ENCODE results near the gene PLCD4. TPM values are rescaled to one million over a fixed set of nuclear protein-coding genes. Genes with fewer than 3 reads are reported as not detected.

Gene PLCD4
- total RNA-seq, 1 donor from 2014 or later = 9.9 TPM

DNA sequence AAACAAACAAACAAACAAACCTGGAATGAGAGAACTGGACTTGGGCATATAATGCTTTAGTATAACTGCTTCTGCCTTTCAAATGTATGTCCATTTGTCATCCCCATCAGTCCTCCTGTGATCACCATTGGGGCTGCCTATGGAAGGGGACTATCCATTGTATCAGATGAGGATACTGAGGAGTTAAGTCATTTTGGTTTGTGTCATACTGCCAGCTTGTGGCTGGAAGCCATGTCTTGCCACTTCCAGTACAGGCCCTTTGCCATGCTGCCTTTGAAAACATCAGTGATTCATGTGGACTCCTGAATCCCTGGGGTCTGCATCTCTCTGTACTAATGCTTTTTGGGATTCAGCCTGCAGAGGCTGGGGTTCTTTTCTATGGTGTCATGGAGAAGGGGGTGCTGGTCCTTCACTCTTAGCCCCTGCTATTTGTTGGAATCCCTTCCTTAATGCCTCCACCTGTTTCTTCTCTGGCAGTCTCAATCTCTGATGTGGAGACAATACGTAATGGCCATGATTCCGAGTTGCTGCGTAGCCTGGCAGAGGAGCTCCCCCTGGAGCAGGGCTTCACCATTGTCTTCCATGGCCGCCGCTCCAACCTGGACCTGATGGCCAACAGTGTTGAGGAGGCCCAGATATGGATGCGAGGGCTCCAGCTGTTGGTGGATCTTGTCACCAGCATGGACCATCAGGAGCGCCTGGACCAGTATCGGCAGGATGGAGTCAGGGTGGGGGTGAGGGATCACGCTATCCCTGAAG is 10.6 kb downstream of the PLCD4 start:
- peak; percentile 28 for DNase-seq (ENCODE audit: low read depth)

GRCh38 chr2:218621007-218621406 is 13.3 kb downstream of the PLCD4 start:
- no peak for DNase-seq (ENCODE audit: low read depth)

DNA sequence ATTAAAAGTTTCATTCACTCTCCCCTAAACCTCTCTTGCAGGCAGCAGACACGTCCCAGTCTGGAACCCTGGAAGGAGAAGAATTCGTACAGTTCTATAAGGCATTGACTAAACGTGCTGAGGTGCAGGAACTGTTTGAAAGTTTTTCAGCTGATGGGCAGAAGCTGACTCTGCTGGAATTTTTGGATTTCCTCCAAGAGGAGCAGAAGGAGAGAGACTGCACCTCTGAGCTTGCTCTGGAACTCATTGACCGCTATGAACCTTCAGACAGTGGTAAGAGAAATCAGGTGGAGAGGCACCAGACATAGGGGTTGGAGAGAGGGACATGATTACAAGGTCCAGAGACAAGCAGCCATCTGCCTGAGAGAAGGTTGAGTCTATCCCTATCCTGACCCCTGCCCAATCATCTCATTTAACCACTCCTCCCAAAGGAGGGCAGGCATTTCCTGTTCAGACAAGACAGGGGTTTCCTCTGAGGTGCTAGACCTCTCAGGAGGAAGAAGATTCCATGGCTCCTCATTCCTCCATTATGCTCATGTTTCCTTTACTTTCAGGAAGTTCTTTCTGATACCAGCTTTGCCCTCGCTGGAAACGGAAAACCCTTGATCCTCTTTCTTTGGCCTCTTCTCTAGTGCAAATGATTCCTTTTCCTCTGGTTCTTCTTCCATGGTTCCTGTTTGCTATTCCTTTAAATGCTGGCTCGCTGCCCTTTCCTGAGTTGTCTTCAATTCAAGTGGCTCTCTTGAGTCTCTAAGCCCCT is 15.1 kb downstream of the PLCD4 start:
- DNase-seq (ENCODE audit: low read depth) = no peak

DNA sequence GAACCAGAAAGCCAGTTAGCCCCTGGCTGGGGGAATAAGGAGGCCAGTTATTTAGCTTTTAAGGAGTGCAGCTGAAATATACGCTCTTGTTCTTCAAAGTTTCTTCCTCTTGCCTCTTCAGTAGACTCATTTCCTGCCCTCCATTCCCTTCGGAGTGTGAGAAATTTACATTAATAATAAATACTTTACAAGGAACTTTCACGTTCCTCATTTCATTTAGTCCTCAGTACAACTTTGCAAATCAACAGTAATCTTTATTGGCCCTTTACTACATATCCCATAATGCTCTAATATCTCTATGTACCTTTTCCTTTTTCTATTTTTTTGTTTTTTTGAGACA is 15.6 kb downstream of the PLCD4 start:
- no peak for DNase-seq (ENCODE audit: low read depth)

- DNase-seq (ENCODE audit: low read depth) = no peak
These were observed 18.7 kb downstream of the PLCD4 start for GRCh38 chr2:218626369-218626768.

DNA sequence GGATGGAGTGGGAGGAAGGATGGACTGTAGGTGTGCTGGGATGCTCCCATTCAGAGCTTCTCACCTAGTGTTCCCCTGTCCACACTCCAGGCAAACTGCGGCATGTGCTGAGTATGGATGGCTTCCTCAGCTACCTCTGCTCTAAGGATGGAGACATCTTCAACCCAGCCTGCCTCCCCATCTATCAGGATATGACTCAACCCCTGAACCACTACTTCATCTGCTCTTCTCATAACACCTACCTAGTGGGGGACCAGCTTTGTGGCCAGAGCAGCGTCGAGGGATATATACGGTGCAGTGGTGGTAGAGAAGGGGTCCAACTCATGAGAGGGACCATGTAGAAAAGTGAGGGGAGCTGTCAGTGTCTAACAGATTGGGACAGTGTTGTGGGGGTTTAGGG is 20.2 kb downstream of the PLCD4 start:
- no peak for DNase-seq (ENCODE audit: low read depth)

DNA sequence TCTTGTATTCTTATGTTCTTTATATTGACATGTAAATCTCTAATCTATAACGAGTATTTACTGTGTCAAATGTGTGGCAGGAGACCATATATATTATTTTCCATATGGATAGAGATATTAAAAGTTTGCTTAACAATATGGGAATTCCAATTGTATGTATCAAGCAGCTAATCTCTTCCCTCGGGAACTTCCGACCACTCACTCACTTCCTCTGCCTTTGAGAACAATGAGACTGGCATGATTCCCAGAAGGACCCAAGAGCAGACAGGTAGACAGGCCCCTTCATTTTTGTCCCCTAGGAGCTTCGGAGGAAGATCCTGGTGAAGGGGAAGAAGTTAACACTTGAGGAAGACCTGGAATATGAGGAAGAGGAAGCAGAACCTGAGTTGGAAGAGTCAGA is 24.1 kb downstream of the PLCD4 start:
- no peak for DNase-seq (ENCODE audit: low read depth)

DNA sequence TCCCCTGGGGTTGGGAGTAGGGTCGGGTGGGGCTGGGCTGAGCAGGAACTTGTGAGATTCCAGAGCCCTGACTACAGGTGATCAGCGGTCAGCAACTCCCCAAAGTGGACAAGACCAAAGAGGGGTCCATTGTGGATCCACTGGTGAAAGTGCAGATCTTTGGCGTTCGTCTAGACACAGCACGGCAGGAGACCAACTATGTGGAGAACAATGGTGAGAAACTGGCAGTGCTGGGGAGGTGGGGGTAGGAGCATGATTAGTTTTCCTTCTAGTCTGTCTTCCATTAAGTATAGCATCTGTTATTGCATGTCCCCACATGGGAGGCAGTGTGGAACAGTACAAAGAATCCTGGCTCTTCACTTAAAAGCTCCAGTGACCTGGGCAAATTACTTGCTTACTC is 28.0 kb downstream of the PLCD4 start:
- DNase-seq (ENCODE audit: low read depth) = no peak

DNA sequence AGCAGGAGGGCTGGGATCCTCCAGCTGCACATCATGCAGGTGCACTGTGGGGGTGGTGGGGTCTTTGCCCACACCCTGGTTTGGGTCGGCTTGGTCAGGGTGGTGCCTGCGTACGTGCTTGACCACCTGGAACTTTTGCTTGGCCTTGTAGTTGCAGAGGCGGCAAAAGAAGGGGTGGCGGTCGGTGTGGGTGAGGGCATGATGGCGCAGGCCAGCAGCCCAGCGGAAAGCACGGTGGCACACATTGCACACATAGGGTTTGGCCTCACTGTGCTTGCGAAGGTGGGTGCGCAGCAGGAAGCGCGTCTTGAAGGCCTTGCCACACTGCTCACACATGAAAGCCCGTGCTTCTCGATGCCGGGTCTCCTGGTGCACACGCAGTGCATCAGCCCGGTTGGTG is 30.7 kb downstream of the PLCD4 start:
- DNase-seq (ENCODE audit: low read depth) = no peak

DNA sequence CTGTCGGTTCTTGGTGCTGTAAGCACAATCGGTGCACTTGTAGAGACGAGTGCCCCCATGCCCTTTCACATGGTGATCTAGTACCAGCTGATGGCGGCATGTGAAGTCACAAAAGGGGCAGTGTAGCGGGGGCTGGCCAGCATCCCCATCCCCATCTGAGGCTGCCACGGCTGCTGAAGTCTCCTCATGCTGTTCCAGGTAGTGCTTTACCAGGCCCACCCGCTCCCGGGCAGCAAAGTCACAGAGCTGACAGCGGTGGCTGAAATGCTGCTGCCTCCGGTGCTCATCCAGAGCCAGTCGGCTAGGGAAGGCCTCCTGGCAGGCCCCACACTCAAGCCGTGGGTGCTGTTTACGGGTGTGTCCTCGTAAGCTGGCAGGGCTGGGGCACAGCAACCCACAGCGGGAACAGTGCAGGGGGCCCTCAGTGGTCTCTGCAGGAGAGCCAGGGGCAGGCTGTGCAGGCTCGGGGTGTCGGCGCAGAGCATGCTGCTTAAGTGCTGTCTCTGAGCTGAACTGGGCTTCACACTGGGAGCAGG is 34.5 kb downstream of the PLCD4 start:
- DNase-seq (ENCODE audit: low read depth) = no peak

- DNase-seq (ENCODE audit: low read depth) = no peak
These were observed 35.1 kb downstream of the PLCD4 start for GRCh38 chr2:218642786-218643185.

DNA sequence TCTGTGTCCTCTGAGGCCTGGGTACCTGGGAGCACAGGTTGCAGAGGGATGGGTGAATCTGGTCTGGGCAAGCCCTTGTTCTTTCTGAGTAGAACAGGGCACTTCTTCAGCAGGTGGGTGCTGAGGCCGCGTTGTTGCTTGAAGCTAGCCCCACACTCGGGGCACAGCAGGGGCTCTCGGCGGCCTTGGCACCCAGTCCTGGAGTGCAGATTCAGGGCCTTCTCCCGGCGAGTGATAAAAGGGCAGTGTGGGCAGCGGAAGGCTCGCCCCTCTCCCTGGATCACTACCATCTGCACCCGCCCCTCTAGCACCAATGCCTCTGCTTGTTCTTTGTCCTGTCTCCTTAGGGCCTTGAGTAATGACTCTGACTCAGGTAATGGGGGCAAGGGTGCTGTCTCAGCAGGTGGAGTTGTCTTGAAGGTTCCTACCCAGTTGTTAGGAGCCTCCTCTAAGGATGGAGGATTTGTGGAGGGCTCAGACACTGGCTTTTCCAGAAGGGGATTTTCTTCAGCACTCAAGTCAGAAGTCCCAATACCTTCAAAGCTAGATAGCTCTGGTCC is 36.1 kb downstream of the PLCD4 start:
- no peak for DNase-seq (ENCODE audit: low read depth)

DNA sequence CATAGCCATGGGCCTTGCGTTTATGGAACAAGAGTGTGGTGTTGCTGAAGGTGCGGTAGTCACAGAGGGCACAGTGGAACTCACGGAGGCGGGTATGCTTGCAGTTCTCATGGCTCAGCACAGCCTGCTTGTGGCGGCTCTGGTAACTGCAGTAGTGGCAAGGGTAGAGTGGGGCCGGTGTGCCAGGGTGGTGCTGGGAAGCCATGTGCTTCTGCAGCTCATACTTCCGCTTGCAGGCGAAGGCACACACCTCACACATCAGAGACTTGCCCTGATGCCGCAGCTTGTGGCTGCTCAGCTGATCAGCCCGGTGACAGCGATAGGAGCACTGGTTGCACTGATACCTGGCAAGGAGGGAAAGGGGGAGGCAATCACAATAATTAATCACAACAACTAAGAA is 37.0 kb downstream of the PLCD4 start:
- DNase-seq (ENCODE audit: low read depth) = no peak

- DNase-seq (ENCODE audit: low read depth) = no peak
These were observed 37.4 kb downstream of the PLCD4 start for GRCh38 chr2:218645126-218645525.

DNA sequence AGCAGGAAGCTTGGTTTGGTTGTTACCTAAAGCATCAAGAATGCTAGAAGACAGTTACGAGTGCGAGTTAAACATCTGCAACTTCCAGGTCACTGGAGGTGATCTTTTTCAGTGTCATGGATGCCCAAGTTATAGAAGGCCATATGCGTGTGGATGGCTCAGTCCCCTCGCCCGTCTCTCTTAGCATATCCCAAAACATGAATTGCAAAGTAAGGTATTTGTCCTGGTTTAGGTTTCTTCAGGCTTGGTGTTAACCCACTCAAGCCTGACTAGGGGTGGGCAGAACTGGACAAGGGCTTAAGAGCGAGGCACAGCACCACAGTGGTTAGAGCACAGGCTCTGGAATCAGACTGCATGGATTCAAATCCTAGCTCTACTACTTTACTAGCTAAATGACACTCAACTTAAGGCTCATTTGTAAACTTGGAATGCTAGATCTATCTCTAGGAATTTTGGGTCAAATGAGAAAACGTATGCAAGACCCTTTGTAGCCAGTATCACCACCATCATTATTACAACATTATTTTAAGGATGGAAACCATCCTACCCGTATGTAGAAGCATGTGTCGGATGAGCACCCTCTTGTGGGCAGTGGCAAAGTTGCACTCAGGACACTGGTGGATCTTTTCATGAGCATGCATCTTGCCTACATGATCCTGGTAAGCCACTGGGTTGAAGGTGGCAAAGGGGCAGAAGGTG is 40.5 kb downstream of the PLCD4 start:
- DNase-seq (ENCODE audit: low read depth) = peak; percentile 60

- DNase-seq (ENCODE audit: low read depth) = no peak
These were observed 41.0 kb downstream of the PLCD4 start for GRCh38 chr2:218648787-218649100.

GRCh38 chr2:218655751-218656150 is 48.1 kb downstream of the PLCD4 start:
- peak; percentile 86 for DNase-seq (ENCODE audit: low read depth)

GRCh38 chr2:218658671-218659257 is 51.1 kb downstream of the PLCD4 start:
- DNase-seq (ENCODE audit: low read depth) = peak; percentile 29

DNA sequence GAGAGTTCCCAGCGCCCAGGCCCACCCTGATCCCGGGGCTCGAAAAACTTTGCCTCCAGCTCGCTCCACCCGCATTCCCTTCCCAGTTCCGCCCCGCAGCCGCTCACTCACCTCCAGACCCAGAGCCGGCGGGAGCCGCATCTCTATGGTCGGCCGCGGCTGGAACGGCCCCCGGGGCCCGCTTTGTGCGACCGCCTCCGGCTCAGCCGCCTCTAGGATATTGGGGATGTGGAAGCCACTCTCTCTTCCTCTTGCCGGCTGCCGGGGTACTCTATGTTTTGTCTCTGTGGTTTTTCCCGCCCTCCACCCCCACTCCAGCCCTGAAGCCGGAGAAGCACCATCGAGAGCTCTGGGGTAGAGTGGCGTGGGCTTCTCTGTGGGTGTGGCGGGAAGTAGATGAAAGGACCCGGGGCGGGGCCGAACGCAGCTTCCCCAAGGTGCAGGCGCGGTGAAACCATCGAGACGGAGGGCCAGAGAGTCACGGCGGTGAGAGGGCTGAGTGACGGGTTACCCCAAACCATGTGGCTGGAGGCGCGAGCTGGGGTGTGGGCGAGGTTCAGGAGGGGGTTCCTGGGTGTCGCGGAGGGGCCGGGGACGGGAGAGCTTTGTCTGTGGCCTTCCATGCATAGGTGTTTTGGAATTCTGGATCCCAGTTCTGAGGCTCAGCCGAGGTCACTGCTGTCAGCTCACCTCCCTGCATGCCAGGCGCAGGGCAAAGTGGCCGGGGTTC is 51.7 kb downstream of the PLCD4 start, which contains the start of the genes BCS1L and ZNF142:
Gene BCS1L, plus strand, starts transcription at position 426 of the 730 bp plus-strand sequence. CDS start 1,305 bp downstream, outside the sequence.
Gene ZNF142, minus strand, starts transcription at position 366 of the 730 bp plus-strand sequence. CDS start 3,194 bp downstream, outside the sequence.
- DNase-seq (ENCODE audit: low read depth) = peak; percentile 96

- no peak for DNase-seq (ENCODE audit: low read depth)
These were observed 52.3 kb downstream of the PLCD4 start for GRCh38 chr2:218659988-218660358.

DNA sequence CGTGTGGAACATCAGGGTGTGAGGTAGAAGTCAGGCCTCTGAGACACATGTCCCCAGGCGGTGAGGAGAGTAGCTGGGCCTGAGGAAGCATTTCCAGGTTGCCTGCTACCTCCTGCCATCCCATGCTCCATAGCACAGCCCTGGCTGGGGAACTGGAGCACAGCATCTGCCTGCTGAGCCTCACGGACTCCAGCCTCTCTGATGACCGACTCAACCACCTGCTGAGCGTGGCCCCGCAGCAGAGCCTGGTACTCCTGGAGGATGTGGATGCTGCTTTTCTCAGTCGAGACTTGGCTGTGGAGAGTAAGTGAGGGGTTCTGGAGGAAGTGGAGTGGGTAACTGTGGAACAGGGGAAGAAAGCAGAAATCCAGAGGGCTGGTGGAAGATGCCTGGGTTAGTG is 54.7 kb downstream of the PLCD4 start:
- no peak for DNase-seq (ENCODE audit: low read depth)
